NCI-H146 (cell line): ENCODE results near the gene AFM.

Source experiments
- DNase-seq: peaks from one replicate; lab custom pipeline; 2025; lab: John Stamatoyannopoulos, UW

AFM gene, protein sequence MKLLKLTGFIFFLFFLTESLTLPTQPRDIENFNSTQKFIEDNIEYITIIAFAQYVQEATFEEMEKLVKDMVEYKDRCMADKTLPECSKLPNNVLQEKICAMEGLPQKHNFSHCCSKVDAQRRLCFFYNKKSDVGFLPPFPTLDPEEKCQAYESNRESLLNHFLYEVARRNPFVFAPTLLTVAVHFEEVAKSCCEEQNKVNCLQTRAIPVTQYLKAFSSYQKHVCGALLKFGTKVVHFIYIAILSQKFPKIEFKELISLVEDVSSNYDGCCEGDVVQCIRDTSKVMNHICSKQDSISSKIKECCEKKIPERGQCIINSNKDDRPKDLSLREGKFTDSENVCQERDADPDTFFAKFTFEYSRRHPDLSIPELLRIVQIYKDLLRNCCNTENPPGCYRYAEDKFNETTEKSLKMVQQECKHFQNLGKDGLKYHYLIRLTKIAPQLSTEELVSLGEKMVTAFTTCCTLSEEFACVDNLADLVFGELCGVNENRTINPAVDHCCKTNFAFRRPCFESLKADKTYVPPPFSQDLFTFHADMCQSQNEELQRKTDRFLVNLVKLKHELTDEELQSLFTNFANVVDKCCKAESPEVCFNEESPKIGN

DNA sequence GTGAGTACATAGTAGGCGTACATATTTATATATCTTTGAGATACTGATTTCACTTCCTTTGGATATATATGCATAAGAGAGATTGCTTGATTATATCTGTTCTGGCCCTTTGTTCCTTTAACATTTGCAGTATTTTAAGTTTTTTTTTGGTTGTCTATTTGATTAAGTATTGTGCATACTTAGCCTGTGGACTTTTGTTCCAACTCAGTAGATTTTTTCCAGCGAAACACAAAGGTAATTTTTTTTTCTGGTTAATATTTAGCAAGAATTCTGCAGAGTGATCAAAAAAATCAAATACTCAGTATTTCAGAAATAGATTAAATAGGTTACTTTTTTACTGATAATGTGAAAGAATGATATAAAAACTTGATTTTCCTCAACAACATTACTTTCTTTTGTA lies at the start of gene AFM:
AFM (plus strand) TSS at position 388 of the 400 bp plus-strand sequence. CDS start 31 bp downstream, outside the sequence.
- no peak for DNase-seq

DNA sequence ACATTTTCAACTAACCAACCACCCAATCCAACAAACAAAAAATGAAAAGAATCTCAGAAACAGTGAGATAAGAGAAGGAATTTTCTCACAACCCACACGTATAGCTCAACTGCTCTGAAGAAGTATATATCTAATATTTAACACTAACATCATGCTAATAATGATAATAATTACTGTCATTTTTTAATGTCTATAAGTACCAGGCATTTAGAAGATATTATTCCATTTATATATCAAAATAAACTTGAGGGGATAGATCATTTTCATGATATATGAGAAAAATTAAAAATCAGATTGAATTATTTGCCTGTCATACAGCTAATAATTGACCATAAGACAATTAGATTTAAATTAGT lies 49.8 kb upstream of the AFM start:
- no peak for DNase-seq

DNA sequence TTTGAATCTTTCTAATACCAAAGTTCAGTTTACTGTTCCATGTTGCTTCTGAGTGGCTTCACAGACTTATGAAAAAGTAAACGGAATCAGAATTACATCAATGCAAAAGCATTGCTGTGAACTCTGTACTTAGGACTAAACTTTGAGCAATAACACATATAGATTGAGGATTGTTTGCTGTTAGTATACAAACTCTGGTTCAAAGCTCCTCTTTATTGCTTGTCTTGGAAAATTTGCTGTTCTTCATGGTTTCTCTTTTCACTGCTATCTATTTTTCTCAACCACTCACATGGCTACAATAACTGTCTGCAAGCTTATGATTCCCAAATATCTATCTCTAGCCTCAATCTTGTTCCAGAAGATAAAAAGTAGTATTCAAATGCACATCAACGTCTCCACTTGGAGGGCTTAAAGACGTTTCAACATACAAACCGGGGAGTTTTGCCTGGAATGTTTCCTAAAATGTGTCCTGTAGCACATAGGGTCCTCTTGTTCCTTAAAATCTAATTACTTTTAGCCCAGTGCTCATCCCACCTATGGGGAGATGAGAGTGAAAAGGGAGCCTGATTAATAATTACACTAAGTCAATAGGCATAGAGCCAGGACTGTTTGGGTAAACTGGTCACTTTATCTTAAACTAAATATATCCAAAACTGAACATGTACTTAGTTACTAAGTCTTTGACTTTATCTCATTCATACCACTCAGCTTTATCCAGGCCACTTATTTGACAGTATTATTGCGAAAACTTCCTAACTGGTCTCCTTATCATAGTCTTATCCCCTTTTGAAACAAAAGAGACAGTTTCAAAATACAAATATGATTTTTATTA lies 49.2 kb upstream of the AFM start:
- DNase-seq: no peak

DNA sequence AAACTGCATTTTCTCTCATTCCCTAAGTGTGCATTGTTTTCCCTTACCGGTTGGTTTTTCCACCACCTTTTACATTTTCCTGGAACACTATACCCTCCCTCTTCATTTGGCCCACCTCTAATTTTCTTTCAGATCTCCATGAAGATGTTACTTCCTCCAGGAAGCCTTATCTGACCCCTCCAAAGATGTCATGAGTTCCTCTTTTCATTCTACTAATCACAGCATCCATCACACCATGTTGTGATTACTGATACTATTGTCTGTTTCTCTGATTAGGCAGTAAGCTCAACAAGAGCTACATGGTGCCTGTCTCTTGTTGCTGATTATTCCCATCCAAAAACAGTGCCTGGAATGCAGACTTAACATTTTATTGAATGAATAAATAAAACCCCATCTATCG lies 48.4 kb upstream of the AFM start:
- DNase-seq: no peak

DNA sequence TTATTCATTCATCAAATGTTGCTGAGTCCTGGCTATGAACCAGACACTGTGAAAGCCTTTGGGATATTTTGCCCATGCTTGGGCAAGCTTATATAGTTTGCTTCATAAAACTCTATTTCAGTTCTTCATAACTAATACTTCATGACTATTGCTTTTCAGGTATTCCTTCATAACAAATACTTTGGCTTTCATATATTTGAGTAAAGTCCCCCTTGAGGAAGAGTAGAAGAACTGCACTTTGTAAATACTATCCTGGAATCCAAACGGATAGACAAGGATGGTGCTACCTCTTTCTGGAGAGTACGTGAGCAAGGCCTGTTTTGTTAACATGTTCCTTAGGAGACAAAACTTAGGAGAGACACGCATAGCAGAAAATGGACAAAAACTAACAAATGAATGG lies 47.2 kb upstream of the AFM start:
- DNase-seq: no peak

DNA sequence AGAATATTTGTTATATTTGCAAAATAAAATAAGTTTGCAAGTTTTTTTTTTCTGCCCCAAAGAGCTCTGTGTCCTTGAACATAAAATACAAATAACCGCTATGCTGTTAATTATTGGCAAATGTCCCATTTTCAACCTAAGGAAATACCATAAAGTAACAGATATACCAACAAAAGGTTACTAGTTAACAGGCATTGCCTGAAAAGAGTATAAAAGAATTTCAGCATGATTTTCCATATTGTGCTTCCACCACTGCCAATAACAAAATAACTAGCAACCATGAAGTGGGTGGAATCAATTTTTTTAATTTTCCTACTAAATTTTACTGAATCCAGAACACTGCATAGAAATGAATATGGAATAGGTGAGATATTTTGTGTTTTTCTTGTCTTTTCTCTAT lies 45.6 kb upstream of the AFM start, which contains the start of gene AFP:
AFP (plus strand) TSS at position 238 of the 400 bp plus-strand sequence; CDS start at position 280, 42 bp downstream.
- DNase-seq: no peak

DNA sequence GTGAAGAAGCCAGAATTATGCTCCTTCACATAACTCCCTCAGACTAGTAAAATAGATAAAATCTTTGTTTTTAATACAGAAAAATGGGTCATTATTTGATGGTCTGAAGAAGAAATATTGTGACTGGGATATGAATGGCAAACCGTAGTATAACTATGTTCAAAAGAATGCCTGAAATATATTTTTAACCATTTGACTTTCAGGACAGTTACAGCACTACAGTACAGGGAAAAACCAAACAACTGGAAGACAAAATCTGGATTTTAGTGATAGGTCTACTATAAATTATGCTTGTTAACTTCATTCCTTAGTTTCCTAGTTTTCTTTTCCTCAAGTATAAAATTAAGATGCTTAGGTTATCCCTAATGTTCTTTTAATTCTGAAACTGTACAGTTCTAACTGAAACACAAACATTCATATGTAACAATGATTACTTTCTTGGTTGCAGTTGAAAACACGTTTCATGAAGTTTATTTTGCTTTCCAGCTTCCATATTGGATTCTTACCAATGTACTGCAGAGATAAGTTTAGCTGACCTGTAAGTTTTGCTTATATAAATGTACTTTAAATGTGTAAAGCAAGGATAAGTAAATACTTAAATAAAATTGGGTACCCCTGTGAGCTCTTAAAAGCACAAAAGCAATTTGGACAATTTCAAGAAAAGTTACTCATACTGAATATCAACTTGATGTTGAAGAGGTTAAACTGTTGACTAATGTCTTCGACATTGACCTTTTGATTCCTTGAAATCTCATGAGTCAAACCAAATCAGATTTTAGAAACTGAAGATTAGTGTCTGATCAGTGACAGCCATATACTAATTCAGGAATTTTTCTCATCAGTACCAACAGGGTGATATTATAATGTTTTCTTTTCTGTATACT lies 44.6 kb upstream of the AFM start:
- no peak for DNase-seq

DNA sequence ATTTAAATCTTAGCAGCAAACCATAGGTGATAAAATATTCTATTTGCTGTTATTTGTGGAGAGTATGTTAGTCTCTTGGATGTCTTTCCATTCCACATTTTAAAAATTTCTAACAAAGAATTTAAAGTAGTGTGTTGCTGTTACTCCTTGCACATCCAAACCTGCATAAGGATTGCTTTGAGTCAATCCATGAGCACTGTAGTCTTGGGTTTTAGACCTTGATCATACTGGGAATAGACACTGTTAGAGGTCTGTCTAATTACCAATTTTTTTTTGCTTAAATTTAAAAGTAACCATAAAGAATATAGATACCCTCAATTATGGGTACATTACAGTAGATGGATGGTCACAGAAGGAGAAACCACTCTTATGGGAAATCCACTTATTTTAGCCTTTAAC lies 44.0 kb upstream of the AFM start:
- DNase-seq: no peak

DNA sequence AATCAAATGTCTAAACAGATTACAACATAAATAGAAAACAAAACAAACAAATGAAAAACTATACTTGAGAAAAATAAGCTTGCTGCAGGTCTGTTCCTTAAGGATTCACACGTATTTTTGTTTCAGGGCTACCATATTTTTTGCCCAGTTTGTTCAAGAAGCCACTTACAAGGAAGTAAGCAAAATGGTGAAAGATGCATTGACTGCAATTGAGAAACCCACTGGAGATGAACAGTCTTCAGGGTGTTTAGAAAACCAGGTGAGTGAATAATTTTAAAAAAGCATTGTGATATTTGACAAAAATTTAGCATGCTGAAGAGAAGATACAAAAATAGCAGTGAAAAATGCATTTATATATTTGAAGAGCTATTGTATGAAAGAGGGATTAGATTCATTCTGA lies 43.5 kb upstream of the AFM start:
- no peak for DNase-seq

DNA sequence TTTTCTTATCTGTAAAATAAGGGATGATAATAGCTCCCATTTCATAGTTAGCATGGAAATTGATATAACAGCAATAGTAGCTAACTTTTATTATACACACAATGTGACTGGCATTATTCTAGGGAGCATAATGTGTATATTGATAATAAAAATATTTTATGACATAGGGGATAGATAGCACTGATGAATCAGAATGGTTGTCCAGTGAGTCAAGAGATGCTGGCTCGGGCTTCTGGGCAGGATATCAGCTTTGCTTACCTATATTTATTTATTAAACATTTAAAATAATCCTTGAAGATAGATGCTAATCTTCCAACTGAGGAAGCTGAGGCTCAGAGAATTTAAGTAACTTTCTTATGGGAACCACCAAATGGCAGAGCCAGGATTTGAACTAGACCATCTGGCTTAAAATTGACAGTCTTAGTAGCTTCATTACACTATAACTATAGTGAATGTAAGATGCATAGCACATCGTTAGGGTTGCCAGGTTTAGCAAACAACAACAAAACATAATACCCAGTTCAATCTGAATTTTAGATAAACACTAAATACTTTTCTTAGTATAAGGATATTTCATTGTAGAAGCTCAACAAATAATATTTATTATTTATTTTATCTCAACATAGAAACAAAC lies 42.8 kb upstream of the AFM start:
- no peak for DNase-seq

DNA sequence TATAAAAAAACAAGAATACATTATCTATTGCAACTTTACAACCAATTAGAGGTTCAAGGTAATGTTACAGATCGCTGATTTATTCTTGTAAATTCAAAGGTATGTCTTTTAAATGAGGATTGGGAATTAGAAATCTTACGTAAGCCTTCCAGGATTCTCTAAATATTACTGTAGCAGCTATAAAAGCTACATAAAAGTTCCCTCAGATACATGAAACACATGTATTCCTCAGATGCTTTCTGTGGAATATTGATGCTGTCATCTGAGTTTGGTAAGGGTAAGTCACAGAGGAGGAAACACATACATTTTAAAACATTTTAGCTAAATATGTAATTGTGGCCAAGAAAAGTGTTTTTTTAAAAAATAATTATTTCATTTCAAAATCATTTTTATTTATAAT lies 42.1 kb upstream of the AFM start:
- no peak for DNase-seq

DNA sequence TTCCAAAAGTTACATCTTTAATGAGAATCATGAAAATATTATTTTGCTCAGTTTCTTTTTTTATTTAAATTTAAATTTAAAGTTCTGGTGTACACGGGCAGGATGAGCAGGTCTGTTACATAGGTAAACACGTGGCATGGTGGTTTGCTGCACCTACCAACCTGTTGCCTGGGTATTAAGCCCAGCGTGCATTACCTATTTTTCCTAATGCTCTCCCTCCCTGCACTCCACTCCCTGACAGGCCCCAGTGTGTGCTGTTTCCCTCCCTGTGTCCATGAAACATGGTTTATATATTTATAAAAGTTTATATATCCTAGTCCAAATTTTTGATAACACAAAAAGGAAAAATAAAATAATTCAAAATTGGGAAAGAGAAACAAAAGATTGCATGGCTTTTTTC lies 41.6 kb upstream of the AFM start:
- DNase-seq: no peak

DNA sequence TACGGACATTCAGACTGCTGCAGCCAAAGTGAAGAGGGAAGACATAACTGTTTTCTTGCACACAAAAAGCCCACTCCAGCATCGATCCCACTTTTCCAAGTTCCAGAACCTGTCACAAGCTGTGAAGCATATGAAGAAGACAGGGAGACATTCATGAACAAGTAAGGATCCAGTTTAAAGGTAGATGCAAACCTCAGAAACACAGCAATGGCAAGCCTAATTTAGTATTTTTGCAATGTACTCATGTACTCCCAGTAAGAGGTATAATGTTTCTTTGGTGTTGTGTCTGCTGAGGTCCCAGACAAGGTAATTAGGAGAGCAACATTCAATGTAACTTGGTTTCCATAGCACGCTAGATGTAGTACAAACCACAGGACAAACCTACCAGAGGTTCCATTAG lies 40.9 kb upstream of the AFM start:
- no peak for DNase-seq

DNA sequence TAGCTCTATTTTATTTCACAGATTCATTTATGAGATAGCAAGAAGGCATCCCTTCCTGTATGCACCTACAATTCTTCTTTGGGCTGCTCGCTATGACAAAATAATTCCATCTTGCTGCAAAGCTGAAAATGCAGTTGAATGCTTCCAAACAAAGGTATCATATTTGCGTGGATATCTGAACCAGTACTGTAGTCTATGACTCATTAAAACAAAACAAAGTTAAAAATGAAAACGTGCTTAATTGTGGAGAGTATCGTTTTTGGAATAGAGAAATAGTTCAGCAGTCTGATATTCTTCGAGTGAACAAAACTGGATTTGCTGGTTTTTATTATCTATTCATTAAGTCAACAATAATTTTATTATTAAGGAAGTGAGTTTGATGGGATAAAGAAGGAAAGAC lies 39.3 kb upstream of the AFM start:
- no peak for DNase-seq

DNA sequence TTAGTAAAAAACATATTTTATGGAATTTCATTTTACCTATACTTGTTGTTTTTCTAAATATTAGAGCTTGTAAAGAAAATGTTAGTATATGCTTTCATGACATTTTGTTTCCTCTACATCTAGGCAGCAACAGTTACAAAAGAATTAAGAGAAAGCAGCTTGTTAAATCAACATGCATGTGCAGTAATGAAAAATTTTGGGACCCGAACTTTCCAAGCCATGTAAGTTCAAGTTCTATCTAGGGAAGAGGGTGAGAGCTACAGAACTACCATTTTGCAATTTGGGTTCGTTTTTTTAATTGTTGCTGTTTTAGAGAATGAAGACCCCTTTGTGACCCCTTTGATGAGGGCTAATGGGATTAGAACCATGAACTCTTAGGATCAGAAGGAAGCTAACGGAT lies 38.3 kb upstream of the AFM start:
- DNase-seq: no peak

DNA sequence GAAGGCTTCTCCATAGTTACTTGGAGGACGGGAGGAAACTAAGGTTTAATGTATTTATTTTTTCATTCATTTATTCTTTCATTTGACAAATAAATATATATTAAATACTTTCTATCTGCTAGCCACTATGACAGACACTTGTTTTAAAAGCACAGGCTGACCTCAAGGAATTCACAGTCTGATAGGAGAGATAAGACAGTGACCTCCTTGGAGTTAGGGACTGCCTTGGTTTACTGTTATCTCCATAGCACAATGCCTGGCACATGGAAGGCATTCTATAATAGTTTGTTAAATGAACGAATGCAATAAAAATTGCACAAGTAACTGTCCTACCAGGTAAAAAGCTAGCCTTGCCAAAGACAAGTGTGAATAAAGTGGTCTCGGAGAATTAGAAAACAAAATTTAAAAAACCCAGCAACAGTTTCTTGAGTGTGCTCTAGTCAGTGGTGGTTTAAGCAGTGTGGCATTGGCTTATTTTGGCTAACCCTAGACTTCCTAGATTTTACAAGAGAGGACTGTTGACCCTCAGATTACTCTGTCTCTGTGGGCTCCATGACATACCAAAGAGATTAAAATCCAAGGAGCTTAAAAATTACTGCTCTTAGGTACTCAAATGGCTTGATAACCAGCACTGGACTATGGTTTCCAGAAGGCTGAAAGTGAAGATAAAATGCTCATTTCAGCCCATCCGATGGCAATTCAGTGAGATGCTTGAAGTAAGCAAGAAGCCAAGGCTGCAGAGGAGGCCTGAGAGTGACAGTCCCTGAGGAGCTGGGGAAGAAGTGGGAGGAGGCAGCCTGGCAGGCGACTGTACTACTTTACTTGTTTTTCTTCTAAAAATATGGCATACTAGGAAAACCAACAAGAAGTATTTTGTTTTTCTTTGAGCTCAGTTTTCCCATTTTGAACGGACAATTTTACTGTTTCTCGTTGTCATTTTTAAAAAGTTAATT lies 35.9 kb upstream of the AFM start:
- no peak for DNase-seq

DNA sequence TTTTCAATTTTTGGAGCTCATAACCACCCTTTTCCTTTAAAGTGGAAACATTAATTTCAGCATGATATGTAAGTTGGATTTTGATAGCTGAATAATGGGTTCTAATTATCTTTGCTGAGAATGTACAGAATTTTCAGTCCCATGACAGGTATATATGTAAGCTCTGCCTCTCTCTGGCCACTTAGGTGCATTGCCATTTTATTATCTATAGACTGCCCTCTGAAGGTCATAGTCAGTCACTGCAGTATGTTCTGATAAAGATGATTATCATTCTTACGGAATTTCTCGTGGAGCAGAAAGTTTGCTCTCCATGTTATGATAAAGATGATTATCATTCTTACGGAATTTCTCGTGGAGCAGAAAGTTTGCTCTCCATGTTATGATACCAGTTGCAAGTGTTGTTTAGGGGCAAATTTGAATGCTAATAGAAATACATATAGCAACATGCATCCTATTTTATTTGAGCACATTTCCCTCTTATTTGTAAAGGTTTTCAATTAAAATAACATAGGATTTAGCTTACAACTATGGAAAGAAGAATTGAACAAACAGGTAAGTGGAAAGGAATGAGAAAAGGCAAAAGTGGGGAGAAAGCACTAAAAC lies 35.1 kb upstream of the AFM start:
- DNase-seq: peak; percentile 78

DNA sequence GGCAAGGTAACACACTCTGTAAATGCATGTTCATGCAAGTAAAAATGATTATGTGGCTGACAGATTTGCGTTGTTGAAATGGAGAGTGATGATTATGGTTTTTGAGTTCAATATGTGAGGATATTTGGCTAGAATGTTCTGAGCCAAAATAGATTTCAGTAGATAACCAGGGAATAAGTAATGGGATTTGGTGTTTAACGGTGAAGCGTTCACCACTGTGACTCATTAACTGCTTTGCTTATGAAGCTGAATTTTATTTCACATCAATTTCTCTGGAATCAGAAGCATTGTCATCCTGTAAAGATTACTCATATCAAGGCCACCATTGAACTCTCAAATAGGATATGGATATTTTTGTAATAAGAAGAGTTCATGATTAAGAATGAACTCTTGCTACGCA lies 33.9 kb upstream of the AFM start:
- DNase-seq: no peak

DNA sequence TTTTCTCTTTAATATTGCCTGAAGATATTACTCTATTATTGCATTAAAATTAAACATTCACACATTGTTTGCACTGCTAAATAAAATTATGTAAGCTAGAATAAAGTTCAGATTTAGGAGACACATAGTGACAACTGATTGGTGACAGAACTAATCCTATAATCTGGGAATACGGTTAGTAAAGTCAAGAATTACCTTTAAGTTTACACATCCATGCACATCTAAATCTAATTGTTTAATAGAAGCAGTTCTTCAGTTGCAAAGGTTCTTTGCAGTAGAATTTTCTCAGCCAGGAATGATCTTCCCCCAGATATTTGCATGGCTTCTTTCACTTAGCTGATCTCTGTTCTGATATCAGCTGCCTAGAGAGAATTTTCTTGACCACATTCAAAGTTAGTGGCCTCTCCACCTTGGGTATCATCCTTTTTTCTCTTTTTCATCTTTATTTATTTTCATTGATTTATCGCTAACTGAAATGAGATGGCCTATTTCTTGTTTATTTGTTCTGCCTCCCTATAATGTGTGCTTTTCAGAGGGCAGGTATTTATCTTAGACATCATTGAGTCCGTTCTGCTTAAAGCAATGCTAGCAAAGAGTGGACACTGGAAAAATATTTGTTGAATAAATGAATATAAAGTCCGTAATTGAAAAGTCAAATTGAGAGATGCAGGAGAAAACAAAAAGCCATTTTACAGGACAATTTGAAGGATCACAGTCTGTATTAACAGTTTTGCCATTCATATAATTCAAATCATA lies 32.9 kb upstream of the AFM start:
- no peak for DNase-seq
